SK-N-SH treated with all-trans-retinoic acid at 6 μM for 48 hours (cell line): Measurements from ENCODE around the gene ANO3.

ENCODE experiments used
- ATAC-seq: fragments of 200-7000 bp; cut with Tn5 transposase; 3 replicates; pipeline ENCODE4 v1.9.1; 2020; ENCODE audit warnings: mild to moderate bottlenecking, moderate library complexity
- ARNTL ChIP-seq: fragments of 450-650 bp; formaldehyde crosslinking; IDR thresholded peaks from 2 replicates; pipeline ENCODE4 v1.5.0; 2020; ENCODE audit warnings: low read depth, mild to moderate bottlenecking, moderate library complexity, borderline replicate concordance
- BACH2 ChIP-seq: fragments of 250-450 bp; sonication (Bioruptor Pico); IDR thresholded peaks from 2 replicates; pipeline ENCODE4 v1.9.0; 2021; ENCODE audit warnings: mild to moderate bottlenecking, borderline replicate concordance
- CREB5 ChIP-seq: fragments of 250-450 bp; sonication (Bioruptor Pico); IDR thresholded peaks from 2 replicates; pipeline ENCODE4 v1.5.1; 2020; ENCODE audit warnings: low read depth, mild to moderate bottlenecking, moderate library complexity
- CSRNP3 ChIP-seq: fragments of 250-450 bp; sonication (Bioruptor Pico); IDR thresholded peaks from 2 replicates; pipeline ENCODE4 v1.5.1; 2021; ENCODE audit warnings: mild to moderate bottlenecking, moderate library complexity
- ESRRG ChIP-seq: fragments of 250-450 bp; sonication (Bioruptor Pico); IDR thresholded peaks from 2 replicates; pipeline ENCODE4 v1.6.1; 2021; ENCODE audit warnings: mild to moderate bottlenecking
- GLIS3 ChIP-seq: fragments of 250-450 bp; sonication (Bioruptor Pico); IDR thresholded peaks from 2 replicates; pipeline ENCODE4 v1.5.0; 2020; ENCODE audit warnings: mild to moderate bottlenecking, moderate library complexity
- ISL1 ChIP-seq: fragments of 250-450 bp; sonication (Bioruptor Pico); IDR thresholded peaks from 2 replicates; pipeline ENCODE4 v2.1.2; 2022; ENCODE audit warnings: mild to moderate bottlenecking, moderate library complexity
- PATZ1 ChIP-seq: fragments of 250-450 bp; sonication (Bioruptor Pico); IDR thresholded peaks from 2 replicates; pipeline ENCODE4 v1.8.0; 2020; ENCODE audit warnings: mild to moderate bottlenecking, moderate library complexity, borderline replicate concordance
- PPARA ChIP-seq: fragments of 250-450 bp; sonication (Bioruptor Pico); IDR thresholded peaks from 2 replicates; pipeline ENCODE4 v1.5.0; 2020; ENCODE audit warnings: mild to moderate bottlenecking, borderline replicate concordance
- RARB ChIP-seq: fragments of 250-450 bp; sonication (Bioruptor Pico); IDR thresholded peaks from 2 replicates; pipeline ENCODE4 v1.8.0; 2021; ENCODE audit warnings: mild to moderate bottlenecking, moderate library complexity
- SNAI2 ChIP-seq: fragments of 250-450 bp; sonication (Bioruptor Pico); IDR thresholded peaks from 2 replicates; pipeline ENCODE4 v1.5.0; 2020; ENCODE audit warnings: mild to moderate bottlenecking, moderate library complexity
- TCF4 ChIP-seq: fragments of 250-450 bp; sonication (Bioruptor Pico); IDR thresholded peaks from 2 replicates; pipeline ENCODE4 v1.8.0; 2021; ENCODE audit warnings: mild to moderate bottlenecking, moderate library complexity, borderline replicate concordance
- TOX ChIP-seq: fragments of 250-450 bp; sonication (Bioruptor Pico); IDR thresholded peaks from 2 replicates; pipeline ENCODE4 v1.8.0; 2021; ENCODE audit warnings: mild to moderate bottlenecking, moderate library complexity, borderline replicate concordance
- TSHZ2 ChIP-seq: fragments of 250-450 bp; sonication (Bioruptor Pico); IDR thresholded peaks from 2 replicates; pipeline ENCODE4 v1.5.0; 2020; ENCODE audit warnings: mild to moderate bottlenecking, moderate library complexity
- ZC3H10 ChIP-seq: fragments of 250-450 bp; sonication (Bioruptor Pico); IDR thresholded peaks from 2 replicates; pipeline ENCODE4 v1.5.1; 2021; ENCODE audit warnings: mild to moderate bottlenecking, moderate library complexity
- ZFP3 ChIP-seq: fragments of 250-450 bp; sonication (Bioruptor Pico); IDR thresholded peaks from 2 replicates; pipeline ENCODE4 v1.5.0; 2020; ENCODE audit warnings: mild to moderate bottlenecking, moderate library complexity
- ZFP30 ChIP-seq: fragments of 450-650 bp; formaldehyde crosslinking; IDR thresholded peaks from 2 replicates; pipeline ENCODE4 v1.5.0; 2022; ENCODE audit warnings: mild to moderate bottlenecking, moderate library complexity
- ZNF565 ChIP-seq: fragments of 450-650 bp; formaldehyde crosslinking; conservative IDR thresholded peaks from 2 replicates; pipeline ENCODE4 v1.5.0; 2020; ENCODE audit warnings: low read depth, mild to moderate bottlenecking, moderate library complexity
- ZNF70 ChIP-seq: fragments of 450-650 bp; formaldehyde crosslinking; IDR thresholded peaks from 2 replicates; pipeline ENCODE4 v1.5.0; 2020; ENCODE audit warnings: mild to moderate bottlenecking, moderate library complexity
- ZNF8 ChIP-seq: fragments of 450-650 bp; formaldehyde crosslinking; IDR thresholded peaks from 2 replicates; pipeline ENCODE4 v1.5.0; 2020; ENCODE audit warnings: mild to moderate bottlenecking, moderate library complexity

Gene ANO3

GRCh38 chr11:26708736-26709456, 377.0 kb downstream of the ANO3 start:
- TF ChIP-seq GLIS3 (CRISPR knock-in tag) = no peak
- TF ChIP-seq ARNTL (CRISPR knock-in tag) = no peak
- no peak for TF ChIP-seq ZNF565 (CRISPR knock-in tag)
- no peak for TF ChIP-seq ESRRG
- TF ChIP-seq TSHZ2 (CRISPR knock-in tag) = no peak
- TF ChIP-seq PATZ1 = no peak
- no peak for TF ChIP-seq TOX (CRISPR knock-in tag)
- no peak for TF ChIP-seq CSRNP3 (CRISPR knock-in tag)
- no peak for TF ChIP-seq ISL1 (CRISPR knock-in tag)
- TF ChIP-seq ZNF8 = no peak
- TF ChIP-seq PPARA = no peak
- TF ChIP-seq ZC3H10 (CRISPR knock-in tag) = no peak
- TF ChIP-seq CREB5 = no peak
- TF ChIP-seq ZNF70 (CRISPR knock-in tag) = no peak
- TF ChIP-seq BACH2 (CRISPR knock-in tag) = no peak
- no peak for TF ChIP-seq SNAI2 (CRISPR knock-in tag)
- no peak for TF ChIP-seq ZFP3 (CRISPR knock-in tag)
- no peak for TF ChIP-seq TCF4 (CRISPR knock-in tag)

GRCh38 chr11:26710489-26710888, 378.6 kb downstream of the ANO3 start:
- no peak for ATAC-seq
- TF ChIP-seq ISL1 (CRISPR knock-in tag) = no peak
- no peak for TF ChIP-seq ZFP30
- no peak for TF ChIP-seq ZNF565 (CRISPR knock-in tag)
- TF ChIP-seq ARNTL (CRISPR knock-in tag) = no peak
- TF ChIP-seq TOX (CRISPR knock-in tag) = no peak

More at GRCh38 chr11:26708736-26709456, 377.0 kb downstream of the ANO3 start:
- ATAC-seq = no peak

- ATAC-seq = no peak
These were observed 380.6 kb downstream of the ANO3 start for GRCh38 chr11:26712497-26712896.

More at GRCh38 chr11:26712497-26712896, 380.6 kb downstream of the ANO3 start:
- TF ChIP-seq GLIS3 (CRISPR knock-in tag) = no peak
- TF ChIP-seq BACH2 (CRISPR knock-in tag) = no peak
- TF ChIP-seq SNAI2 (CRISPR knock-in tag) = no peak
- TF ChIP-seq CREB5 = no peak
- TF ChIP-seq ZNF565 (CRISPR knock-in tag) = no peak
- TF ChIP-seq TSHZ2 (CRISPR knock-in tag) = no peak
- no peak for TF ChIP-seq RARB (CRISPR knock-in tag)
- no peak for TF ChIP-seq ZNF8
